GM21529 (cell line): Measurements from ENCODE around the gene MRPL44.
"Not testable (repeated sequence)": the region's sequence is repeated elsewhere in the genome, so short reads cannot be mapped to it uniquely, and the experiment has no call there.

Source experiments
- ATAC-seq: cut with Tn5 transposase; IDR thresholded peaks from one replicate; pipeline ENCODE4 v1.9.1; 2021; ENCODE audit not compliant: unreplicated experiment

Gene MRPL44

DNA sequence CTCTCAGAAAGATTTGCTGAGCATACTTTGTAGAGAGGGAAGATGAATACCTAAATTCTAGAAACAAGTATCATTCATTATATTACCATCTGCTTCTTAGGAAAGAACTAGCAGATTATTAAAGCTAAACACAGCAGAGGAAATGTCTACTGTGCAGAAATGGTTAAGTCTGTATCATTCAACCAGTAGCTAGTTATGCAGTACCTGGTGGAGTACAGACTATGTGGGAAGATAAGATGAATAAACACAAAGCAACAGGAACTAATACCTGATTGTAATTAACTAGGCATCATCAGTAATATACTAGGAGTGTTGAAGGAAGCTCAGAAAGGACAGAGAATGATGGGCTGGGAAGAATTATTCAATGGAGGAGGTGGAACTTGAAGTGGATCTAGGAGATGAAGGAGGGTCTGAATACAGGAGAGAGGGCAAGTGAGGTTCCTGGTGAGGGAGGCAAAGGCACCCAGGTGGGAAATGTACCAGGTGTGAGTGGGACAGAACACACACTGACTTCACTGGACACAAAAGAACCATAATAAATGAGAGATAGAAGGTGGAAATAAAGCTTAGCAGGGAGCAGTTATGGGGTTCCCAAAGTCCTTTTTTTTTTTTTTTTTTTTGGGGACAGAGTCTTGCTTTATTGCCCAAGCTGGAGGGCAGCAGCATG lies 21.7 kb upstream of the MRPL44 start:
- no peak for ATAC-seq

DNA sequence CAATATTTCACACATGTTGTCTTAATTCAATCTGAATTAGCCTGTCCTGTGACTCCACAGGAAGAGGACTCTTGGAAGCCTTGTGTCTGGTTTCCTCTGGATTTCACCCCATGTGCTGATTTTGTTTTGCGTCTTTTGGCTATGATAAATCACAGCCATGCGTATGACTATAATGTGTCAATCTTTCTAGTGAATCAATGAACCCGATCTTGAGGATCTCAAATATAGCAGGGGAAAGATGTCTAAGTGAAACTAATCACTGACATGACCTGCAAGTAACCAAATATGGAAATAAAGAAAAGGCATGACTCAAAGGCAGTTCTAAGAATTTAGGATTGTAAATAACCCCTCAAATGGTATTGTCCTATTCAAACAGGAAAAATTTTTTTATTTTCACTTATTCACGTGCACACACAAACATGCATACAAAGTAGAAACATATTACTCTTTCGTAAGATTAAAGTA lies 20.4 kb upstream of the MRPL44 start:
- ATAC-seq = no peak

DNA sequence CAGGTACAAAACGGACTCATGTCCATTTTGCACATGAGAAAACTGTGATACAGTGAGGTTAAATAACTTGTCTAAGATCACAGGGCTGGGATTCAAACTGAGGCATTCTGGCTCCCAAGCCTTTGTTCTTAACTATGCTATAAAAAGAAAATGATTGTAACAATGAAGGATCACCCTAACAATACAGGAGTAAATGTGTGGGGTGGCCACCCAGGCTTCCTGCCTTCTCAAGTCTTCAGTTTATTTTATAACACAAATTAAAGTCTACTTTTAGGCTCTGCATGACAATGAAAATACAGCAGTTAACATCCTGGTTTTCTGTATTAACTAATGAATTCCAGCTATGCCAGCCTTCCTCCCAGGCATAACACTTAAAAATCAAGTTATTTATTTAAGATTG lies 19.7 kb upstream of the MRPL44 start:
- ATAC-seq = no peak

DNA sequence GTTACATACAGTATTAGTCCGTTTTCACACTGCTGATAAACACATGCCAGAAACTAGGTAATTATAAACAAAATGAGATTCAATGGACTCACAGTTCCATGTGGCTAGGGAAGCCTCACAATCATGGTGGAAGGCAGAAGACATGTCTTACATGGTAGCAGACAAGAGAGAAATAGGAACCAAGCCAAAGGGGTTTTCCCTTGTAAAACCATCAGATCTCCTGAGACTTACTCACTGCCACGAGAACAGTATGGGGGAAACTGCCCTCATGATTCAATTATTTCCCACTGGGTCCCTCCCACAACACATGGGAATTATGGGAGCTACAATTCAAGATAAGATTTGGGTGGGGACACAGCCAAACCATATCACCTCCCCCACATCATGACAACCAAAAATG lies 17.8 kb upstream of the MRPL44 start:
- not testable (repeated sequence) for ATAC-seq

DNA sequence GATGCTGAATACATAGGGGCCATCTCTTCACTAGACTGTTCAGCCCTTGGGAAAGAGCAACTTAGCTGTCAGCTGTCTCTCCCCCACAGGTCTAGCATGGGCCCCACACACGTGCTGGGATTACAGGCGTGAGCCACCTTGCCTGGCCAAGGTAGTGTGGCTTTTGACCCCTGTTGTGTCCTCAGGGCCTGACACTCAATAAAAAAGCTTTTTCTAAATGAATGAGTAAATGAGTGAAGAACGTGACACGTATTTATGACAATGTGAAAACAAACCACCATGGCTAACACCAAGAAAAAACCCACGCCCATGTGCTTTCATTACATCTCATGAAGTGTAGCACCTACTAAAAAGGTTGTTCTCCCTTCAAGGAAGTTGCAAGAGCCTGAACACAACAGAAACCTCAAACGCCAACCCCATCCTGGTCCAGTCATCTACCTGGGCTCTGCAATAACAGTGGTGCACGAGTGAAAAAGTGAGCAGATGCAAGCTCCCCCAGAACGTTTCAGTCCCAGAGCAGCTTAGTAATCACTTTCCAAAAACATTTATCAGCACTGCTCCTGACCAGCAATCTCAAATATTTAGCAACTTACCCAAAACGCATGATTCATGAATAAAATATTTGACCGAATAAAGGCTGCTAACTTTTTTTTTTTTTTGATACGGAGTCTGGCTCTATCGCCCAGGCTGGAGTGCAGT lies 15.5 kb upstream of the MRPL44 start:
- peak; percentile 48 for ATAC-seq

DNA sequence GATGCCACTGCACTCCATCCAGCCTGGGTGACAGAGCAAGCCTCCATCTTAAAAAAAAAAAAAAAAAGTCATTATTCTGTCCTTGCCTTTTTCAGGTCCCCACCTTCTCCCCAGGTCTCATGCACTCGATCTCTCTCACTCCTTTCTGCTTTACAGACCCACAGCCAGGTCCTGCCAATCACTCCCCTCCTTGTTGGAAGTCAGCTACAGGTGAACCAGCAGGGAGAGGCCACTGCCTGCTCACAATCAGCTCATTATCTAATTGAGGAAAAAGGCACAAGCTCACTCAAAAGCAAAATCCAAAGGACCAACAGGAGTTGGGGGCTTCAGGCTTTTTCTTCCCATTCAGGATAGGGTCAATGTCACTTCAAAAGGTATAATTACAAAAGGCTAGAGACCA lies 14.1 kb upstream of the MRPL44 start:
- ATAC-seq = no peak

DNA sequence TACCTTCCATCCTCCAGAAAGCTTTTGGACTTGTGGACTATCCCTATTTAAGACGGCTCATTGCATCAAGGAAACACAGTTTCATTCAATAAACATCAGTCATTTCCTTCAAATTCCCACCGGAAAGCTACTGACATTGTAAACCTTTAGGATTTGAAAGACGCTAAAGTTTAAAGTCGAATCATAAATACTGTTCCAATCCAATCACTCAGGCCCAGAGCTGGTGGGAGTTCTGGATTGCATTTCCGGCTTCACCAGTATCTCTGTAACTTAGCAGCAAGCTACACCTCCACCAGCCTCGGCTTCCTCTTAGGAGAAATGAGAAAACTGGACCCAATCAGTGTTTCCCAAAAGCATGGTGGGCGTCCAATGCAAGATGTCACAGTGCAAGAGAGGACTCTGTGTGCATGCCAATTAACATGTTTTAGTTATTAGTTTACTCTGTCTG lies 13.7 kb upstream of the MRPL44 start:
- ATAC-seq = no peak

DNA sequence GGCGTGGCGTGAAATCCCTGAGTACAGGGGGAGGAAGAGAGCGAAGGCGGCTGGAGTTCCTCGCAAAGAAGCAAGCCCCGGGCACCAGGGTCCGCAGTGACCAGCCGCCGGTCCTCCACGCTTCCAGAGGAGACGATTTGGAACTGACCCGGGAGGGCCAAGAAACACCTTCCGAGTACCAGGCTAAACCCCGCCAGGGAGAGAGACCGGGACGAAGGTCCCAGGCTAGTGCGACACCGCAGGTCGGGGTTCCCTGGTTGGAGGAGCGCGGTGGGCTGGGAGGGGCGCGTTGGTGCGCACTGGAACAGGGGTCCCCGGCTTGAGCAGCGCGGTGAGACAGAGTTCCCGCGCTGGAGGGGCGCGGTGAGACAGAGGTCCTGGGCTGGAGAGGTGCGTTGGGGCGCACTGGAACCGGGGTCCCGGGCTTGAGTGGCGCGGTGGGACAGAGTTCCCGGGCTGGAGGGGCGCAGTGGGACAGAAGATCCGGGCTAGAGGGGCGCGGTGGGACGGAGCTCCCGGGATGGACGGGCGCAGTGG lies 13.0 kb upstream of the MRPL44 start:
- peak; percentile 17 for ATAC-seq

DNA sequence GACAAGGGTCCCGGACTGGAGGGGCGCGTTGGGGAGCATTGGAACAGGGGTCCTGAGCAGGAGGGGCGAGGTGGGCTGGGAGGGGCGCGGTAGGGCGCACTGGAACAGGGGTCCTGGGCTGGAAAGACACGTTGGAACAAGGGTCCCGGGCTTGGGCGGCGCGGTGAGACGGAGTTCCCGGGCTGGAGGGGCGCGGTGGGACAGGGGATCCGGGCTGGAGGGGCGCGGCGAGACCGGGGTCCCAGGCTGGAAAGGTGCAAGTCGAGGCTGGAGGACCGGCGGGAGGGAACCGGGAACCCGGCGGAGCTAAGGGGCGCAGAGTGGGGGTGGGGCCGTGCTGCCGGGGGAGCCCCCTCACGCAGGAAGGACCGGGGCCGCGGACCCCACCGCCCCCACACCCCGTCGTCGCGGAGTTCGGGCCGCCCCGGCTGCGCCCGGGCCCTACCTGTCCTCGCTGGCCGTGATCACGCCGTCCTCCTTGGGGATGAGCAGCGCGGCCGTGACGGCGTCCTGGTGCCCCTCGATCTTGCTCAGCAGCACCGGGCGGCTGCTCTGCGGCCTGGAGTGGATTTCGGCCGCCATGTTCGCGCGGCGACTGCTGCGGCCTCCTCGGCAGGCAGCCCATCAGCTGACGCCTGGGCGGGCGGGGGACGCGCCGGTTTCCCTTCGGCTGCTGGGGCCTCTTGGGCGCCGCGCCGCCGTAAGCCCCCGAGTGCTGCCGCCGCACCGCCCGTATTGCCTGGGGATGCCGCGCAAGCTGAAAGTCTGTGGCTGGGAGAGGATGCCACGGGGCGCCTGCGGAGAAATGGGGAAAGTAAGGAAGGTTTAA lies 12.3 kb upstream of the MRPL44 start, which contains the start of gene WDFY1:
Gene WDFY1, minus strand, starts transcription at position 633 of the 829 bp plus-strand sequence. Its CDS starts 51 bp downstream, at position 582.
- peak; percentile 78 for ATAC-seq

DNA sequence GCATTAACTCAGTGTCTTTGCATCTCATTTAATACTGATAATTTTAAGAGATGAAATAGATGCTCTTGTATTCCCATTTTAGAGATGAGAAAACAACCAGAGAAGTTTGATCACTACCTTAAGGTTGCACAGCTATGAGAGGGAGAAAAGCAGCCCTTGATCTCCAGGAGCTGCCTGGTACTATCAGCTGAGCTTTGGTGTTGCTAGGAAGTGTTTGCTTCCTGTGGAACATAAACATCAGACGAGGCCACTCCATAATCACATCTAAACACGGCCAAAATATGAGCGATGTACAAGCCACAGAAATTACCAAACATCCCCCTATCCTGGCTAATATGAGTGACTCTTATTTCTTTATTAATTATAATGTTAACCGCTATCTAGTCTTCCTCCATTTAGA lies 11.5 kb upstream of the MRPL44 start:
- ATAC-seq = no peak

DNA sequence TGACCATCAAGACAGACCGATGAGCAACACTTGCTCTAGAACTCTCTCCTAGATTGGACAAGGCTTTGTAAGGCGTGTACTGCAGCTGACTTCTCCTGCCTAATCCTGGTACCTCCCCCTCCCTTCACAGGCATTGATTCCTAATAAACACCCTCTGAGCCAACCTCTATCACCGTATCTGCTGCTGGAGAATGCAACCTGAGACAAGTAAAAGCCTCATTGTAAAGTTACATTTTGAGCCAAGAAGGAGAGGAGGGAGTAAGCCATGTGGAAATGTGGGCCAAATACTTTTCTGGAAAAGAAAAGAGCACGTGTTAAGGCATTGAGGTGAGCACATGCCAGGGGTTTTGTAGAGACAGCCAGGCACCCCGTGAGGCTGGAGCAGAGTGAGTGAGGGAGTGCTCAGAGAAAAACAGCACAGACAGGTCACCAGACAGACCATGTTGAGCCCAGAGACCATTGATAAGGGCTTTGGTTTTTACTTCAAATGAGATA lies 9.5 kb upstream of the MRPL44 start:
- ATAC-seq = no peak

DNA sequence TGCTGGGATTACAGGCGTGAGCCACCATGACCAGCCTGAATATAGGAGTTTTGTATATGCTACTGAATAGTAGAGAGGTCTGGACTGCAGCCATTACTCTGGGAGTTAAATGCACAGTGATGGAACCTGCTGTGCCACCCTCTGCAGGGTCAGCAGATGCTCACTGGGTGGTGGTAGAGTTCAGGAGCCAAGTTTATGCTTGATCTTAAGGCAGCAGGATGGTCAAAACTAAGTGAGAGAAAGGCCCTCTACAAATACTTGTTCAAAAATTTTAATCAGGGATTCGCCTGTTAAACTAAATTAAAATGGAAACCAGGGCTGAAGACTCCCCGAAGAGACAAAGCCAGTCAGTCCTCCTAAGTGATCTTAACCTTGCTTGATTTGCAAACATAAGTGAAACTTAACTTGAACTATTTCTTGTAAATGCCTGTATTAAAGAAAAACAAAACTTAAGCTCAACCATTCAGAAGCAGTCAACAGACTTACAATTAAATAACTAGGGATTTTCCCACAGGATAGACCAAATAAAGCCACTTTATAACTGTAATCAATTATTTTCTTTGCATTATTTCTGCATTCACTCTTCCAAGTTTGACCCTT lies 7.9 kb upstream of the MRPL44 start:
- no peak for ATAC-seq

DNA sequence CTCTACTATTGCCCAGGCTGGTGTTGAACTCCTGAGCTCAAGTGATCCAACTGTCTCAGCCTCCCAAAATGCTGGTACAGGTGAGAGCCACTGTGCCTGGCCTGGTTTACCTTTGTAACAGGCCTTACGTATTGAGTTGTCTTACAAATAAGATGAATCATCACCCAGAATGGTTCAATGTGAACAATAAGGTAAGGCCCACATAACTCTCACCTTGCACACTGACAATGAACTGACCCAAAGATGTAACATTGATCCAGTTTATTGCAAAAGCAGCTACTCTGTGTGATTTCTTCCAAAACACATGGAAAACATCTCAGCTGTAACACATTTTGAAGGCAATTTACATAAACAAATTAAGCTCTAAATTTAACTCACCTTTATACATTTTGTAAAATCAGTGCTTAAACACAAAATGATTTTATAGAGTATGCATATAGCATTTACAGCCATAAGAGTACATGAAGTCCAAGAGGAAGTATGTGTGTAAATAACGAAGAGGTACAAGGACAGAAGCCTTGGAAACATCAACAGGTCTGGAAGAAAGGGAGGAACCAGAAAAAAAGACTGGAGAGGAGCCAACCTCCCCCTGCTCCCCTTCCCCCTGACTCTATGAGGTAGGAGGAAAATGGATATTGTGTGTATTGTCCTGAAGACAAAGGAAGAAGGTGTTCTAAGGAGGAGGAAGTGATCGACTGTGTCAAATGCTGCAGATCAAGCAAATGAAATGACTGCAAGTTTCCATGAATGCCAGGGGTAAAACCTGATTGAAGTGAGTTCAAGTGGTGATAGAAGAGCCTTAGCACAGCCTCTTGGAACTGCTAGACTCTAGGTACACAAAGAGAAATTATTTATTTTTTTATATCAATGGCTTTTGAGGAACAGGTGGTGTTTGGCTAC lies 6.6 kb upstream of the MRPL44 start:
- no peak for ATAC-seq

DNA sequence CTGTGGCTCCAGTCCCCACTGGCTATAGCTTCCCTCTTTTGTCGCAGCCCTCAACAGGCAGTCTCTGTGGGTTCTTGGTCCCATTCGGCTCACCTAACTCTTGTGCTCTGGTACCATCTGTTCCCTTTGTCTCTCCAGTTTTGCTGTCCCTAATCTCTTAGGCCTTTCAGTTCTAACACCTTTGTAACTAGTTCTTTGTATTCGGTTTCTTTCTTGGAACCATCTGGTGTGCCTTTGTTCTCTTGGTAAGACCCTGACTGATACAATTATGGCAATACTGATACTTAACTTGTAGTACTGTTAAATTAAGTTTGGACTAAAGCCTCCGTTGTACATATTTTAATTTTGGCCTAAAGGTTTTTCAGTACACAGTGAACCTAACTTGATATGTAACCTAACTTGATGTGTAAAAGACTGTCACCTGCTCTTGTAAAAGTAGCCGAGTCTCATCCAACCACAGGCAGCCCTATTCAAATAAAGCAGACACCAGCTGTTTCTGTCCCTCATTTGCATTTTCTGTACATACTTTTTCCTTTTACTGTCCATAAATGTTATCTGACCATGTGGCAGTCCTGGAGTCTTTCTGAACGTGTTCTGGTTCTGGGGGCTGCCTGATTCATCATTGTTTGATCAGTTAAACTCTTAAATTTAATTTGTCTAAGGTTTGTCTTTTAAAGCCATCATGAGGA lies 4.8 kb upstream of the MRPL44 start:
- ATAC-seq = peak; percentile 59

DNA sequence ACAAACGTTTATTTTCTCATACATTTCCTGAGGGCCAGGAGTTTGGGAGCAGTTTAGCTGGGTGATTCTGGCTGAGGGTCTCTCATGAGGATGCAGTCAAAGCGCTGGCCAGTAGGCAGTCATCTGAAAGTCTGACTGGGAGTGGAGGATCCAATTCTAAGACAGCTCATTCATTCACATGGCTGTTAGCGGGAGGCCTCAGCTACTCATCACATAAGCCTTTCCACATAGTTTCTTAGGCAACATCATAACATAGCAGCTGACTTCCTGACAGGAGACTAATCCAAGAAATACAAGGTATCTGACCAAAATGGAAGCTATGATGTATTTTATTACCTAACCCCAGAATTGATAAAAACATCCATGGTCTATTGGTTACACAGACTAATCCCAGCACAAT lies 2.9 kb upstream of the MRPL44 start:
- ATAC-seq = no peak

DNA sequence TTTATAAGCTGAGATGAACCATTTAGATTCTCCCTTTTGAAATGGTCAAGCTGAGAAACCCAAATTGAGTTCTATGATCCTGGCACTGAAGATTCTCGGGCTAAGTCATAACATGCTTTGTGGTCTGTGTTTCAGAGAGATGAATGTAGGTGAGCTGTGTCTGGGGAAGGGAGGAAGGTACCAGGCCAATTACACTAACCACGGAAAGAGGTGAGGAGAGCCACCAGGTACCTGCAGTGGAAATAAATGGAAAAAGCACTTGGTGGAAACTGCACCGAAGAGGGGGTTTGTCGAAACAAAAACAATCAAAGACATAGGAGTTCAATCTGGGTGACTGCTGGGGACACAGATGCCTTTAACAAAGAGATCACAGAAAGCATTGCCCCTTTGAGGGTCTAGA lies 963 bp upstream of the MRPL44 start:
- ATAC-seq = peak; percentile 31

DNA sequence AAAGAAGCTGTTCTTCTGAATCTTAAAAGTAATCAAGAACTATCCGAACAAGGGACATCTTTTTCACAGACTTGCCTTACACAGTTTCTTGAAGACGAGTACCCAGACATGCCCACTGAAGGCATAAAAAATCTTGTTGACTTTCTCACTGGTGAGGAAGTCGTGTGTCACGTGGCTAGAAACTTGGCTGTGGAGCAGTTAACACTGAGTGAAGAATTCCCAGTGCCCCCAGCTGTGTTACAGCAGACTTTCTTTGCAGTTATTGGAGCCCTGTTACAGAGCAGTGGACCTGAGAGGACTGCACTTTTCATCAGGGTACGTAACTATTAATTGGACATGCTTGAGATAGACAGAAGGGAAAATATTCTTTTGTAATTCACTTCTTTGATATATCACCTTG lies 2.4 kb downstream of the MRPL44 start:
- ATAC-seq = no peak

DNA sequence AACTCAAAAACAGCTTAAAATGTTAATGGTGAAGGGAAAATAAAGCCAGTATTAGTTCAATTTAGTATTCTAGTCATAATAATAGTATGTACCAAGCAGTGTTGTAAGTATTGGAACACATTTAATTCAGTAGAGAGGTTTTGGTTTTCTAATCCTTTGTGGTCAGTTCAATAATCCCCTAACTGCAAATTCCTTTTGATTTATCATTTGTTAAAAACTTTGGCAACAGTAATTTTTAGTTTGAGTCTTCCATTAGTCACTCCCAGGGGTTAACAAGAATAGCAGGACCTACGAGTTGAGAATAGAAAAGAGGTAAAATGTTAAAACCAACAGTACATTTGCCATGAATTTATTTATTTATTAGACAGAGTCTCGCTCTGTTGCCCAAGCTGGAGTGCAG lies 10.7 kb downstream of the MRPL44 start:
- no peak for ATAC-seq

DNA sequence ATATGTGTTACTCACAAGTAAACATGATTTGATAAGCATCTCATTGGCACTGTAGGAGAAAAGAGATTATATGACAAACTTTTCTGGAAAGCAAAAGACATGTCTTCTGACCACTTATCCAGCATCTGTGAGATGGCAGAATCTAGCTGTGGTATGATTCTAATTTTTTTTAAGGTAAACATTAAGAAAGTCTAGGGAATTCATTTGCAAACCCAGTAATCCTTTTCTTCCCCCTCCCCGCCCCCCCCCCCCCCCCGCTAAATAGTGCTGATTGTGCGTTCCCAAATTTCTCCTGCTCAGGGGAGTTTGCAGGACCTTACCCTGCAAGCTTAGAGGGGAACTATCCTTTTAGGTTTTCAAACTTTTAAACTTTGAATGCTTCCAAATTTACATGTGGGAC lies 12.1 kb downstream of the MRPL44 start:
- no peak for ATAC-seq
